Measurements from ENCODE around the gene RENBP.

- TF ChIP-seq, protein P1, sequence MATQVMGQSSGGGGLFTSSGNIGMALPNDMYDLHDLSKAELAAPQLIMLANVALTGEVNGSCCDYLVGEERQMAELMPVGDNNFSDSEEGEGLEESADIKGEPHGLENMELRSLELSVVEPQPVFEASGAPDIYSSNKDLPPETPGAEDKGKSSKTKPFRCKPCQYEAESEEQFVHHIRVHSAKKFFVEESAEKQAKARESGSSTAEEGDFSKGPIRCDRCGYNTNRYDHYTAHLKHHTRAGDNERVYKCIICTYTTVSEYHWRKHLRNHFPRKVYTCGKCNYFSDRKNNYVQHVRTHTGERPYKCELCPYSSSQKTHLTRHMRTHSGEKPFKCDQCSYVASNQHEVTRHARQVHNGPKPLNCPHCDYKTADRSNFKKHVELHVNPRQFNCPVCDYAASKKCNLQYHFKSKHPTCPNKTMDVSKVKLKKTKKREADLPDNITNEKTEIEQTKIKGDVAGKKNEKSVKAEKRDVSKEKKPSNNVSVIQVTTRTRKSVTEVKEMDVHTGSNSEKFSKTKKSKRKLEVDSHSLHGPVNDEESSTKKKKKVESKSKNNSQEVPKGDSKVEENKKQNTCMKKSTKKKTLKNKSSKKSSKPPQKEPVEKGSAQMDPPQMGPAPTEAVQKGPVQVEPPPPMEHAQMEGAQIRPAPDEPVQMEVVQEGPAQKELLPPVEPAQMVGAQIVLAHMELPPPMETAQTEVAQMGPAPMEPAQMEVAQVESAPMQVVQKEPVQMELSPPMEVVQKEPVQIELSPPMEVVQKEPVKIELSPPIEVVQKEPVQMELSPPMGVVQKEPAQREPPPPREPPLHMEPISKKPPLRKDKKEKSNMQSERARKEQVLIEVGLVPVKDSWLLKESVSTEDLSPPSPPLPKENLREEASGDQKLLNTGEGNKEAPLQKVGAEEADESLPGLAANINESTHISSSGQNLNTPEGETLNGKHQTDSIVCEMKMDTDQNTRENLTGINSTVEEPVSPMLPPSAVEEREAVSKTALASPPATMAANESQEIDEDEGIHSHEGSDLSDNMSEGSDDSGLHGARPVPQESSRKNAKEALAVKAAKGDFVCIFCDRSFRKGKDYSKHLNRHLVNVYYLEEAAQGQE (IDR thresholded peaks at IDR 0.05; ENCODE audit: insufficient read depth in 1 of 2, low read depth in 2 of 2, low read length in 2 of 2), result no peak
- TF ChIP-seq POLR2AphosphoS5 (IDR thresholded peaks at IDR 0.05; ENCODE audit: low read depth, low read length) (no peak; the same call in 1 of the 2 replicates), FOXP2 (optimal IDR thresholded peaks at IDR 0.05; ENCODE audit: borderline replicate concordance, extremely low read depth, extremely low read length, insufficient read depth) (no peak)
Measured at GRCh38 chrX:153930011-153930910, 14.2 kb downstream of the RENBP start.

Measured in PFSK-1 (cell line).